Measurements from ENCODE around the gene SPAG5. TPM values are rescaled to one million over a fixed set of nuclear protein-coding genes. Genes with fewer than 3 reads are reported as not detected.

Gene SPAG5
- total and polyA plus RNA-seq, 9 of the 15 experiments (the other 6 are each of a cell fraction or from before 2014, with no cell fraction given), result 94.4 to 286 (median 151) TPM

DNA sequence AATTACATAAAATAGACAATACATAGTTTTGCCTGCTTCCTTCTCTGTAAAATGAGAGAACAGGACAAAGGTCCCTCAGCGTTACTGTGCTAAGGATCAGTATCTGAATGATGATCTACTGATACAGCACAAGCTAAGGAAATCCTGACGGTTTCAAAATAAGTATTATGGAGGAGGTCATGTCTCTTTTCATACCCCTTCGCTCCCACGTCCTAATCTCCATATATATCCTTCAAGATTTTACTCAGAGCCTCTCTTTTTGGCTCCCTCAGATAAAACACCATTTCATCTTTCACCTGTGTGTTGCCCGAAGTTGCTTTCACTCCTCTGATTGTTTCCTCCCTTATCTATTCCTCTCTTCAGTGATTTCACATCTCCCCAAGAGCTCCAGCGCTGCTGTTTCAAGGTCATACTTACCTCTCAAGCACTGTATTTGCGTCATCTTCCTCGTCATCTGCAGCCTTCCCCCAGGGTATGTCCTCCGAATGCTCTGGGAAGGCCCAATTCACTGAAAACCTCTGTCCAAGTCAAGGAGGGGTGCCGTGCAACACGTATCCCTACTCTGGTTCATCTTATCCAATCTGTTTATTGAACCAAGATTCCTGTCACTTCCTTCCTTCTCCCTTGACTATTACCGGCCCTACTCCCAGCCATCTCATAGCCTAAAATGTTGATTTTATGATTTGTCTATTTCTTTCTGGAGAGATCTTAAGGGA is 47.4 kb upstream of the SPAG5 start (continued):
- TF ChIP-seq CAMTA2 (CRISPR knock-in tag; conservative IDR thresholded peaks at IDR 0.05), result no peak
- peak; percentile 32; the same call in 1 of the 2 replicates for TF ChIP-seq EHMT2 (IDR thresholded peaks at IDR 0.05)
- TF ChIP-seq FUS (optimal IDR thresholded peaks at IDR 0.05; ENCODE audit: low read depth, low read length), result no peak
- no peak for TF ChIP-seq ATF1 (CRISPR knock-in tag; IDR thresholded peaks at IDR 0.05)
- peak; percentile 86 for TF ChIP-seq ATF1 (tag; IDR thresholded peaks at IDR 0.05)
- TF ChIP-seq TAF15 (IDR thresholded peaks at IDR 0.05; ENCODE audit: low read depth, low read length), result no peak

GRCh38 chr17:28645576-28645939 is 46.7 kb upstream of the SPAG5 start:
- H3K27ac ChIP-seq (ENCODE audit: extremely low read depth, low read depth, low read length), result peak overlapping the region; percentile 85
- intact Hi-C loops (cut with micrococcal nuclease) (loop anchor here (5.0 to 10.0 kb wide), 3 partner anchors 97 to 252 kb away; partner anchors contain the start of genes FAM222B, FLOT2 and TRAF4), in situ Hi-C loops (cut with MboI) (no loop called here)
- H3K4me1 ChIP-seq (replicated peaks in 1 of 2; ENCODE audit: control insufficient read depth in 2 of 2, insufficient read depth in 2 of 2, low read length in 2 of 2), result peaks cover 16 to 23% of the 10 kb centered on the region in 2 experiments
- TSS peak; percentile 95 for BruUV-seq (replicated peaks)
- H3K9me3 ChIP-seq (replicated peaks; ENCODE audit: control insufficient read depth, insufficient read depth, low read depth, low read length), result no peaks in the 10 kb centered on the region
- no peaks in the 10 kb centered on the region for H3K9me1 ChIP-seq (ENCODE audit: control insufficient read depth, insufficient read depth, low read length)
- H3K36me3 ChIP-seq (ENCODE audit: control insufficient read depth, insufficient read depth, low read length), result peaks cover 54% of the 10 kb centered on the region
- peak overlapping the region; percentile 83 for H3K4me3 ChIP-seq
- H3K79me2 ChIP-seq (ENCODE audit: control insufficient read depth, insufficient read depth, low read length), result peaks cover 41% of the 10 kb centered on the region
- DNase-seq (ENCODE audit: extremely low read depth in 1 of 4, low spot score in 3 of 4) (no peak), ATAC-seq (no peak; the same call in 2 of the 3 replicates), FAIRE-seq (peak; percentile 42)
- H3K27me3 ChIP-seq (ENCODE audit: control insufficient read depth in 2 of 2, insufficient read depth in 2 of 2, low read length in 2 of 2), result no peaks in the 10 kb centered on the region
- peak overlapping the region; percentile 87 to 95 for H3K9ac ChIP-seq (ENCODE audit: insufficient read depth in 1 of 2, low read depth in 2 of 2, low read length in 2 of 2)
- 18% methylated on average over 8 of the region's 8 CpGs for WGBS (ENCODE audit: insufficient coverage, low coverage, missing lambda C conversion rate)
- peaks cover 5% of the 10 kb centered on the region; the same call in 1 of the 2 replicates for H4K20me1 ChIP-seq (replicated peaks; ENCODE audit: control insufficient read depth, insufficient read depth, low read length)
- peak overlapping the region; percentile 86 for H3K4me2 ChIP-seq (ENCODE audit: insufficient read depth, low read length)
- H2AFZ ChIP-seq (ENCODE audit: low read depth, low read length), result peak overlapping the region; percentile 92
- ChIA-PET CTCF (ENCODE audit: low intra/inter-chr PET ratio) (interaction anchor here (0.5 to 1.4 kb wide), 2 partner anchors 74 to 181 kb away, joined by 3 to 5 read pairs; partner anchors contain the start of gene RPL23A), POLR2A (interaction anchor here (0.5 to 3.7 kb wide), 25 partner anchors 9 to 703 kb away, joined by 3 to 54 read pairs (median 6); partner anchors contain the start of genes FLOT2, NEK8, RPL23A and RSKR)
- no peak for TF ChIP-seq HOXB6 (CRISPR knock-in tag; IDR thresholded peaks at IDR 0.05; ENCODE audit: borderline replicate concordance)
- no peak for TF ChIP-seq SOX6 (IDR thresholded peaks at IDR 0.05)
- no peak for TF ChIP-seq ZNF274 (IDR thresholded peaks at IDR 0.05; ENCODE audit: borderline replicate concordance, low read depth, low read length)
- TF ChIP-seq ZFPM2 (CRISPR knock-in tag; IDR thresholded peaks at IDR 0.05), result no peak
- no peak for TF ChIP-seq RB1 (IDR thresholded peaks at IDR 0.05; ENCODE audit: low read depth)
- no peak for TF ChIP-seq RCOR1 (IDR thresholded peaks at IDR 0.05; ENCODE audit: borderline replicate concordance in 1 of 2, low read depth in 2 of 2, low read length in 2 of 2)
- no peak for TF ChIP-seq CEBPG (CRISPR knock-in tag; IDR thresholded peaks at IDR 0.05)
- TF ChIP-seq CEBPG (tag; conservative IDR thresholded peaks at IDR 0.05 in 1 of 2, IDR thresholded peaks at IDR 0.05 in 1 of 2), result no peak
- TF ChIP-seq ZNF436 (CRISPR knock-in tag; IDR thresholded peaks at IDR 0.05), result no peak
- TF ChIP-seq HNRNPK (IDR thresholded peaks at IDR 0.05; ENCODE audit: low read depth, low read length, poor library complexity, severe bottlenecking), result no peak
- TF ChIP-seq ILK (tag; IDR thresholded peaks at IDR 0.05; ENCODE audit: borderline replicate concordance, low read depth), result no peak
- no peak for TF ChIP-seq HDGF (IDR thresholded peaks at IDR 0.05)
- no peak for TF ChIP-seq PHF8 (IDR thresholded peaks at IDR 0.05; ENCODE audit: borderline replicate concordance, low read length)
- TF ChIP-seq, protein P1, sequence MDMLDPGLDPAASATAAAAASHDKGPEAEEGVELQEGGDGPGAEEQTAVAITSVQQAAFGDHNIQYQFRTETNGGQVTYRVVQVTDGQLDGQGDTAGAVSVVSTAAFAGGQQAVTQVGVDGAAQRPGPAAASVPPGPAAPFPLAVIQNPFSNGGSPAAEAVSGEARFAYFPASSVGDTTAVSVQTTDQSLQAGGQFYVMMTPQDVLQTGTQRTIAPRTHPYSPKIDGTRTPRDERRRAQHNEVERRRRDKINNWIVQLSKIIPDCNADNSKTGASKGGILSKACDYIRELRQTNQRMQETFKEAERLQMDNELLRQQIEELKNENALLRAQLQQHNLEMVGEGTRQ (CRISPR knock-in tag; IDR thresholded peaks at IDR 0.05), result no peak
- TF ChIP-seq FOXK1 (CRISPR knock-in tag; IDR thresholded peaks at IDR 0.05; ENCODE audit: borderline replicate concordance), result no peak
- no peak for TF ChIP-seq SMAD2 (IDR thresholded peaks at IDR 0.05; ENCODE audit: low read depth, low read length)
- 0 out of 2 replicates have a peak, but pooled peaks have one; percentile 4 for TF ChIP-seq ETV1 (tag; conservative IDR thresholded peaks at IDR 0.05; ENCODE audit: low read depth)
- TF ChIP-seq KAT8 (IDR thresholded peaks at IDR 0.05; ENCODE audit: low read depth), result no peak

All from K562 (cell line).